ENCODE data around the gene RALGDS.
"Not testable (repeated sequence)": the region's sequence is repeated elsewhere in the genome, so short reads cannot be mapped to it uniquely, and the experiment has no call there.

The RALGDS gene

DNA sequence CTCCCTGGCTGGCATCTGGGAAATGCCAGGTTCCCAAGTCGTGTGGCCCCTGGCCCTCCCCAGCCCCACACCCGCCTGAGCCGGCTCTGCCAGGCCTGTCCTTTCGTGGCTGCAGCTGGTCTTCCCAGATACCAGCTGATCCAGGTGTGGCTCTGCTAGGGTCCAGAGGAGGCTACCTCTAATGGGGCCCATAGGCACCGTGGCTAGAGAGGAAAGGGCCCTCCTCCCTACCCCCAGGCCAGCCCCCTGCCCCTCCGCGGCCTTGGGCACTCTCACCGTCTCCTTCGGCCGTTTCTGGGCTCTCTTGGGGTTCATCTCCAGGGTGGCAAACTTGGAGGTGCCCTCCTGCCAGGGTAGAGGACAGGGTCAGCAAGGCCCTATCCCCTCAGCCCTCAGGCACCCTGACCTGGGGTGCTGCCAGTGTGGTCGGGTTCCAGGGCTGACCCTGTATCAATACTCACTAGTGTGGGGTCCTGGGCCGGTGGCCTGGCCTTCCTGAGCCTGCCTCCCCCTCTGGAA is 17.0 kb downstream of the RALGDS start:
- DNase-seq: no peak

DNA sequence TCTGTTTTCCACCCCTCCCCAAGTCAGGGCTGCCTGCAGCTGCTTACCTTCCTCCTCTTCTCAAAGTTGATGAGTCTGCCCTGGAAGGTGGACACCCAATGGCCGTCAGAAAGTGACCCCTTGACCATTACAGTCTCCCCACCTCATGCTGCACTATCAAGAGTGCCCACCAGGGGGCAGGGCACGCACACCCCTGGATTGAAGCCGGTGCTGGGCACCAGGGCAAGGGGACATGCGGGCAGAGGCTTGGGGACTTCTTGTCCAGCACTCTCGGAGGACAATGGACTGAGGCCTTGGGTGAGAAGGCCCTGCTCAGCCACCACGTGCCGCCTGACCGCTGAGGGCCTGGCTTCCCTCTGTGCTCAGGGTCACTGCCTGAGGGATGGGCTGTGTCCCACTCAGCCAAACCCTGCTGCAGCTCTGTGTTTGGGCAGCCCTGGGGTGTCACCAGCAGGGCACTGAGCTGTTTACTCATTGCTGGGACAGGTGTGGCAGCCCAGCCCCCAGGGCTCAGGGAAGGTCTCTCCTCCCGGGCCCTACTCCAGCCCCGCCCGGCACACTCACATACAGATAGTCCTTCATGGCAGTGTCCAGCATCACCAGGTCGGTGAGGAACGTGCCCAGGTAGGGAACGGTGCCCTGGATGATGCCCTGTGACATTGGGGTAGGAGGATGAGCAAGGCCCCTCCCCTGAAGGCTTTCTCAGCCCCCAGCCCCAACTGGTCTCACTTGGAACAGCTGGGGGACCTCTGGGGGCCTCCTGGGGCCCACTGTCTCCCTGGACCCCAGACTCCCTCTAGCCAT is 17.7 kb downstream of the RALGDS start:
- peak; percentile 42 for DNase-seq

- DNase-seq: no peak
These were observed 18.6 kb downstream of the RALGDS start for GRCh38 chr9:133102190-133103021.

DNA sequence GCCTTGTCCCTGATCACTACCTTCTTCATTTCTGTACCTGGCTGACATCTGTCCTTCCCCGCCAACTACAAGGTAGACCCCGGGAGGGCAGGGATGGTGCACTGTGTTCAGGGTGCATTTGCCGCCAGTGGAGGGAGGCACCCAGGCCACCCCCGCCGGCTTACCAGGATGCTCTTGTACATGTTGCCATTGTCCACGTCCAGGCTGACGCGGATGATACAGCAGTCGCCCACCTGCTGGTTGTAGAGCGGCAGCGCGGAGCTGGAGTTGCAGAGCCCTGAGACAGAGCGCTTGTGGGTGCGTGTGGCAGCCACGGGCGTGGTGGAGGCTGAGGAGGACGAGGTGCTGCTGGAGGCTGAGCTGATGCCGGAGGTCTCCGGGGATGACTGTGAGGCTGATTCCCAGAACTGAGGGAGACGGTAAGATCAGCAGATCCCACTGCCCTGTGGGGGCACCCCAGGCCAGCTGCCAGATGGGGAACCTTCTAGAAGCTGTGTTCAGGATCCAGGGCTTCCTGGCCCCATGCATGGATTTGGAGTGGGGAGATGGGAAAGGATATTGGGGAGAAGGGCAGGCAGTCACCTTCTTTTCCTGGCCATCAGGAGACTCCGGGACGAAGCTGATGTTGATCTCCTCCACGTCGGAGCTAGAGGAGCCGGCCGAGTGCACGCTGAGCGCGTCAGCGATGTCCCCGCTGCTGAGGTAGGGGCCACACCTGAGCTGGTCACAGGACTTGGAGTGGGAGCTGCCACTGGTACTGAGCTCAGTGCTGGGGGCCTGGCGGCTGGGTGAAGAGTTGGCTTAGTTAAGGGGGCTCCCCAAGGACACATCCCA is 19.5 kb downstream of the RALGDS start:
- no peak for DNase-seq

DNA sequence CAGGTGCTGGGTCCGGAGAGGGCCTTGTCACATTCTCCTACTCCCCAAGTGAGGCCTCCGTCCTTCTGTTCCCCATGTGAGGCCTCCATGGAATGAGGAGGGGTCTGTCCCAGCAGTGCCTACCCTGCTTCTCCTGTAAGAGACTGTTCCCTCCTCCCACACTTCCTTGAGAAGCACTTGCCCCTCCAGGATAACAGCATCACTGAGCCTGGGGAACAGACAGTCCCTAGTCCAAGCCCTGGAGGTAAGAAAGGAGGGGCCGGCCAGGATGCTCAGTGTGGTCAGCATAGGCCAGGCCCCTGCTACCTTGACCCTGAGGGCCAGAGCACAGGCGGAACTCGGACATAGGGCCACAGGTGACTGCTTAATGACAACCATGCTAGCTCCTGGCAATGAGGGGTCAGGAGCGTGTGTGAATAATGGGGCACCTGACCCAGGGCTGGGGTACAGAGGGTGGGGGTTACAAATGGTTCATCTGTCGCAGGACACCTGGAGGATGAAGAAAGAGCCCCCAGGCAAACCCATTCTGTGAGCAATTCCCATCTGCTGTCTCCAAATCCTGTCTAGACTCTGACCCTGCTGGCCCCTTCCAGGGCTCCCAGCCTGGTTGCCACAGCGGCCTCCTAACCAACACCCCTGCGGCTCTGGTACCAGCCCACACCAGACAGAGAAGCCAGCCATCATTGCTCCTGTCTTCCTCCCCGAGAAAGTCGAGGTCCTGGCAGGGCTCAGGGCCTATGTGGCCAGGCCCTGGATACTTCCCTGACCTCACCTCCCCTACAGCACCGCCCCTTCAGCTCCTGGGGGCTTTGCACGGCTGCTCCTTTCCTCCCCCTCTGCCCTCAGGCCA is 20.3 kb downstream of the RALGDS start:
- no peak for DNase-seq

DNA sequence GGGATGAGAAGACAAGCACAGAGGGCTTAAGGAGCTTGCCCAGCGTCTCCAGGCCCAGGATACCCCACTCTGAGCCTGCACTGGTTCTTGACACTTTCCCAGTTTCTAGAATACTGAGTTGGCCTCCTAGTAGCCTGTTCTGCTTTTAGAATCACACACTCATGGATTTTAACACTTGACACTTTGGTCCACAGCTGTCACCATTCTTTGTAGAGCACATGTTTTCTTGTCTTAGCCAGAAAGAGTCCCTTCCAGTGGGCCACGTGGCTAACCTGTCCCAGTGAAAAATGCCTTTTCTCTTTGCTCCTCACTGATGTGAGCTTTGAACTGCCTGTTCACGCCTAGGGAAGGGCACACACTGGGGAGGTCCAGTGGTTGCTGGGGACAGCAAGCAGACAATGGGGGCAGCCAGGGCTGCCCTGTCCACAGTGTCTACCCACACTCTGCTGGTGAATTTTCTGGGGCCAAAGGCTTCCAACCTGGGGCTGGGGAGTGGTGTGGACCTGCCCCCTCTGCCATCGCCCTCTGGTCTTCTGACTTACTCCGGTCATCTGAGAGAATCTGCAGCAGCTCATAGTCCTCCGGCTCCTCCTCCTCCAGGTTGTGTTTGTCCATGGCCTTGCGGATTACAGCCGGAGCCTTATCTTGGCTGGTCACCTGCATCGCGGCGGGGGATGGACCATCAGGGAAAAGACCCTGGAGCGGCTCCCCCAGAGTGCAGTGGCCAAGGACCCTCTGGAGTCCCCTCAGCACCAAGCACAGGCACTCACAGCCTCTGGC is 21.1 kb downstream of the RALGDS start:
- DNase-seq: no peak

DNA sequence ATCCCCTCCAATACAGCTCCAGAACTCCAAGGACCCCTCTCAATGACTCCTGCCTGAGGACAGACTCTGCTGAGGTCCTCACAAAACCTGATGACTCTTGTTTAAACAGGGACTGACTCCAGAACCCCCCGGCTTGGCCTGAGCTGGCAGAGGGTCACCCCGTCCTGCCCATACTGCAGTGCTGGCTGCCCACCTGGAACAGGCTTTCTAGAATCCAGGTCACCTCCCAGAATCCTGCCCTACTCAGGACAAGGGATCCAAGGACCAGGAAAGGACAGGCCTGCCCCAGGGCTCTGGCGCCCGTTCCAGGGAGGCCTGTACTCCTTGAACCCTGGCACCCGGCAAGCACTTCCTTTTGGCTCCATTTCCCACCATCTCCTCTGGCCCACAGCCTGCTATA is 22.2 kb downstream of the RALGDS start:
- DNase-seq: no peak

- DNase-seq: no peak
These were observed 22.8 kb downstream of the RALGDS start for GRCh38 chr9:133098104-133098754.

GRCh38 chr9:133094842-133095393 is 26.1 kb downstream of the RALGDS start:
- DNase-seq: no peak

GRCh38 chr9:133094351-133094750 is 26.7 kb downstream of the RALGDS start:
- not testable (repeated sequence) for DNase-seq

DNA sequence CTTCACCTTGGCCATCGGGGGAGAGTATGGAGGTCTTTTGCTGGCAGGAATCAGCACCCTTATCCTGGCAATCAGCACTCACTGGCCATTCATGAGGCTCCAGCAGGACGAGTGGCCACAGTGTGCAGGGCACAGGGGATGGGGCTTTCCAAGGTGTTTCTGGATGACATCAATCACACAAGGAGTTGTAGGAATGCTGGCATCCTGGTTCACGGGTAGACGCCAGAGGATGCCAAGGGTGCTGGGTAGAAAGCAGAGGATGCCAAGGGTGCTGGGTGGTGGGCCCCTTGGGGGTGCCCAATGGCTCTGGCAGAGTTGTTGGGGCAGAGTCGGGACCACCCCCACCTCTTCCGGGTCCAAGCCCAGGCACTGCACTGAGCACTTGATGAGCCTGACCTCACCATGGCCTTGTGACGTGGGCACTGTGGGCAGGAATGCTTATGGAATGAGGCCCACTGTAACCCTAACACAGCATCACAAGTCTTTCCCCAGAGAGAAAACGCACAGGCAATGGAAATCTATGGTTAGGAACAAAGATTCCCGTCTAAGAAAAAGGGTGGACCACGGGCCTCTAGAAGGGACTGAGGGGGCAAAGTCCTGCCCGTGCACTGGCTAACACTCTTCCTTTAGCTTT is 30.2 kb downstream of the RALGDS start:
- DNase-seq: no peak

GRCh38 chr9:133090187-133090586 is 30.9 kb downstream of the RALGDS start:
- no peak for DNase-seq

GRCh38 chr9:133089271-133089671 is 31.8 kb downstream of the RALGDS start:
- no peak for DNase-seq

- no peak for DNase-seq
These were observed 32.3 kb downstream of the RALGDS start for GRCh38 chr9:133088756-133089155.

DNA sequence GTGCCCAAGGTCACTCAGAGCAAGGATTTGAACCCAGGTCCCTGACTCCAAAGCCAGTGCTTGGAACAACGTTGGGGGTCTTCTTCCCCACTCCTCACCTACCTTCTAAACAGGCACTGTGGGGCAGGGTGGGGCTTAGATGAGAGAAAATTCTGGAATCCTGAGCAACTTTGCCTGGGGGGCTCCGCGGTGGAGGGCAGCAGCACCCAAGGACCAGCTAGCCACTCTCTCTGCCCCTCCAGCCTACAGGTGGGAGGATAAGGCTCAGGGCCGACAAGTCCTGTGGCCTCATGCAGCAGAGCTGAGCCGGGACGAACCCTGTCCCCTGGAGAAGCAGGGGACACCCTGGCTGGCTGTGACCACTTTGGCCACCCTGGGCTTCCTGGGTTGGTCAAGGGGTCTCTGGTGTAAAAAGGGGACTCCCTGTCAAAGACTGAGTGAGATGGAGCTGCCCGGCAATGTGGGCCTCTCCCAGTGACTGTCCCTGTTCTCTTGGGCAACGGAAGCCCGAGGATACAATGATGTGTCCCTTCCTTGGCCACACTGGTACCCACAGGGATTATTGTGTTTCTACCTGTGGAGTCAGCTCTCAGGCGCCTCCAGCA is 32.8 kb downstream of the RALGDS start:
- no peak for DNase-seq

DNA sequence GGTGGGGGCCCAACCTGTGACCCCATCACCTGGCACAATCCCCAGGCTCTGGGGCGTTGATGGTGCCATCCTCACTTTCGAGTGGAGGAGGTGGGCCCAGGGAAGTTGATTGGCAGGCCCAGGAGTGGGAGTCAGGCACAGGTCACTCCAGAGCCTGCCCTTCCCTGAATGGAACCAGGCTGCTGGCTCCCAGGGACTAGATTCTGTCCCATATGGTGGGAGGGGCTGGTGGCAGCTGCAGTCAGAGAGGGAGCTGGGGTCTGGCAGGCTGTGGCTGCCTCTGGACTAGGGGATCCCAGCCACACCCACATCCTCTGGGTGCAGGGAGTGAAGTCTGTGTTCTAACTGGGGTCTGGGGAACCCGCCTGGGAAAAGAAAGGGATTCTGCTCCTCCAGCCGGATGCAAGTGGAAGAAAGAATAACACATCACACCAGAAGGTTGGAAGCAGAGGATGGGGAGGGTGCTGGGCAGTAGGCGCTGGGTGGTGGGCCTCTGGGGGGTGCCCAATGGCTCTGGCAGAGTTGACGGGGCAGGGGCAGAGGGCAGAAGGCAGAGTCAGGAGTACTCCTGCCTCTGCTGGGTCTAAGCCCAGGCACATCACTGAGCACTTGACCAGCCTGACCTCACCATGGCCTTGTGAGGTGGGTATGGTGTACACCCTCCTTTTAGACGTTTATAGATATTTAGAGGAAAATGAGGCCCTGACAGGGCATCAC is 33.5 kb downstream of the RALGDS start:
- DNase-seq: no peak

DNA sequence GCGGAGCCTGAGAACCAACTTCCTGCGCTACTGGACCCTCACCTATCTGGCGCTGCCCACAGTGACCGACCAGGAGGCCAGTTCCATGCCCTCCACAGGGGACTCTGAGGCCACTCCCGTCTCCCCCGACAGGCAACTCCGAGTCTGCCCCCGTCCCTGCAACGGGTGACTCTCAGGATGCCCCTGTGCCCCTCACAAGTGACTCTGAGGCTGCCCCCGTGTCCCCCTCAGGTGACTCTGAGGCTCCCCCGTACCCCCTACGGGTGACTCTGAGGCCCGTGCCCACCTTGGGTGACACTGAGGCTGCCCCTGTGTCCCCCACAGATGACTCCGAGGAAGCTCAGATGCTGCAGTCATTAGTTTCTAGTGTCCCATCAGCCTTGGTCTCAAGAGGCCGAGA is 34.1 kb downstream of the RALGDS start:
- DNase-seq: no peak

GRCh38 chr9:133086212-133086860 is 34.7 kb downstream of the RALGDS start:
- DNase-seq: not testable (repeated sequence)
